Caco-2 (cell line): ENCODE data around the gene CDHR2. TPM values are rescaled to one million over a fixed set of nuclear protein-coding genes. Genes with fewer than 3 reads are reported as not detected.

Experiments used
- BruUV-seq: library from RNA; stranded (reverse); fragments of 400-500 nt; replicated peaks from 2 replicates; lab custom pipeline; 2021; lab: Mats Ljungman, UMichigan
- CTCF ChIA-PET: fragments of 300-600 bp; sonication (Branson Sonifier 250); formaldehyde crosslinking; loops from one replicate; lab custom pipeline; 2022; ENCODE audit warnings: antibody characterized with exemption; lab: Charles Lee
- POLR2A ChIA-PET: fragments of 300-600 bp; sonication (Branson Sonifier 250); formaldehyde crosslinking; loops from one replicate; lab custom pipeline; 2022; ENCODE audit warnings: antibody characterized with exemption; lab: Charles Lee
- DNase-seq, 2 experiments: peaks; one replicate each; pipeline versions ENCODE4 v3.0.0 to v3.0.0-alpha.2; 2020 to 2022
- H3K27me3 ChIP-seq: replicated peaks from 2 replicates; pipeline ENCODE4 v1.6.0; 2011; ENCODE audit warnings: low read length; ENCODE audit not compliant: control insufficient read depth, insufficient read depth
- H3K36me3 ChIP-seq: 2 replicates; pipeline ENCODE4 v1.5.1; 2011; ENCODE audit warnings: low read length; ENCODE audit not compliant: control insufficient read depth, insufficient read depth
- H3K4me1 ChIP-seq: fragments of 250-450 bp; sonication (Bioruptor Pico); 2 replicates; pipeline ENCODE4 v1.5.1; 2020; ENCODE audit warnings: mild to moderate bottlenecking
- H3K4me3 ChIP-seq: 2 replicates; pipeline ENCODE4 v1.5.1; 2011; ENCODE audit warnings: low read depth, mild to moderate bottlenecking, control low read depth, low read length
- H3K9me3 ChIP-seq: fragments of 250-450 bp; sonication (Bioruptor Pico); 2 replicates; pipeline ENCODE4 v1.5.1; 2020; ENCODE audit warnings: mild to moderate bottlenecking, moderate library complexity
- H3K27ac Mint-ChIP-seq: one replicate; pipeline ENCODE4 v1.8.0; 2022; ENCODE audit warnings: mixed read lengths; ENCODE audit not compliant: unreplicated experiment
- H3K27me3 Mint-ChIP-seq: one replicate; pipeline ENCODE4 v1.8.0; 2022; ENCODE audit warnings: mixed read lengths; ENCODE audit not compliant: insufficient read depth, unreplicated experiment
- H3K36me3 Mint-ChIP-seq: one replicate; pipeline ENCODE4 v1.8.0; 2022; ENCODE audit warnings: mild to moderate bottlenecking, mixed read lengths; ENCODE audit not compliant: insufficient read depth, unreplicated experiment
- H3K4me1 Mint-ChIP-seq: one replicate; pipeline ENCODE4 v1.8.0; 2022; ENCODE audit warnings: low read depth, mixed read lengths; ENCODE audit not compliant: unreplicated experiment
- H3K4me3 Mint-ChIP-seq: one replicate; pipeline ENCODE4 v1.8.0; 2022; ENCODE audit warnings: mild to moderate bottlenecking, moderate library complexity, mixed read lengths; ENCODE audit not compliant: unreplicated experiment
- H3K9me3 Mint-ChIP-seq: one replicate; pipeline ENCODE4 v1.8.0; 2022; ENCODE audit warnings: mixed read lengths; ENCODE audit not compliant: unreplicated experiment
- intact Hi-C: fragments of 100-400 bp; cut with micrococcal nuclease; formaldehyde crosslinking; loops from one replicate; pipeline ENCODE4 v1.10.0; 2022; ENCODE audit not compliant: unreplicated experiment
- total RNA-seq: library from RNA; stranded (reverse); gene quantifications from 2 replicates; pipeline ENCODE4 v1.2.3, GENCODE V29; 2022
- TF ChIP-seq, protein P1 (sequence below), 2 experiments: fragments of 200-600 bp in 1 of 2; IDR thresholded peaks; 1 replicate in 1 of 2; 2 replicates in 1 of 2; pipeline versions ENCODE4 v1.5.1 to v1.8.0; 2011 to 2022; ENCODE audit warnings: antibody characterized with exemption in 1 of 2, control low read depth in 1 of 2, inconsistent platforms in 1 of 2, low read depth in 1 of 2, low read length in 1 of 2, mild to moderate bottlenecking in 1 of 2, moderate library complexity in 1 of 2; ENCODE audit not compliant: insufficient read depth in 1 of 2, severe bottlenecking in 1 of 2, unreplicated experiment in 1 of 2

CDHR2 gene
- total RNA-seq, 1 experiment from 2014 or later, result 0.59 TPM

GRCh38 chr5:176620333-176620981, 71.3 kb downstream of the CDHR2 start:
- DNase-seq, result no peak
- ChIA-PET CTCF (no interaction called here), POLR2A (no interaction called here)
- H3K27ac Mint-ChIP-seq, result no peak overlapping the region
- Histone ChIP-seq H3K36me3 (no peaks in the 10 kb centered on the region), H3K27me3 (peaks cover 6% of the 10 kb centered on the region), H3K4me1 (peaks cover 6% of the 10 kb centered on the region; the same call in 1 of the 2 replicates), H3K4me3 (no peak overlapping the region), H3K9me3 (no peaks in the 10 kb centered on the region)
- TF ChIP-seq, protein P1, sequence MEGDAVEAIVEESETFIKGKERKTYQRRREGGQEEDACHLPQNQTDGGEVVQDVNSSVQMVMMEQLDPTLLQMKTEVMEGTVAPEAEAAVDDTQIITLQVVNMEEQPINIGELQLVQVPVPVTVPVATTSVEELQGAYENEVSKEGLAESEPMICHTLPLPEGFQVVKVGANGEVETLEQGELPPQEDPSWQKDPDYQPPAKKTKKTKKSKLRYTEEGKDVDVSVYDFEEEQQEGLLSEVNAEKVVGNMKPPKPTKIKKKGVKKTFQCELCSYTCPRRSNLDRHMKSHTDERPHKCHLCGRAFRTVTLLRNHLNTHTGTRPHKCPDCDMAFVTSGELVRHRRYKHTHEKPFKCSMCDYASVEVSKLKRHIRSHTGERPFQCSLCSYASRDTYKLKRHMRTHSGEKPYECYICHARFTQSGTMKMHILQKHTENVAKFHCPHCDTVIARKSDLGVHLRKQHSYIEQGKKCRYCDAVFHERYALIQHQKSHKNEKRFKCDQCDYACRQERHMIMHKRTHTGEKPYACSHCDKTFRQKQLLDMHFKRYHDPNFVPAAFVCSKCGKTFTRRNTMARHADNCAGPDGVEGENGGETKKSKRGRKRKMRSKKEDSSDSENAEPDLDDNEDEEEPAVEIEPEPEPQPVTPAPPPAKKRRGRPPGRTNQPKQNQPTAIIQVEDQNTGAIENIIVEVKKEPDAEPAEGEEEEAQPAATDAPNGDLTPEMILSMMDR (IDR thresholded peaks at IDR 0.05; ENCODE audit: insufficient read depth in 1 of 2, low read depth in 1 of 2, low read length in 1 of 2, severe bottlenecking in 1 of 2, unreplicated experiment in 1 of 2), result no peak
- peaks cover 27% of the 10 kb centered on the region for H3K27me3 Mint-ChIP-seq
- BruUV-seq, result no TSS peak
- intact Hi-C loops, result no loop called here
- no peaks in the 10 kb centered on the region for H3K36me3 Mint-ChIP-seq
- H3K4me1 Mint-ChIP-seq, result no peaks in the 10 kb centered on the region
- H3K9me3 Mint-ChIP-seq, result no peaks in the 10 kb centered on the region
- H3K4me3 Mint-ChIP-seq, result peak overlapping the region; percentile 60

GRCh38 chr5:176621661-176622079, 72.5 kb downstream of the CDHR2 start:
- BruUV-seq, result no TSS peak
- no peaks in the 10 kb centered on the region for H3K9me3 Mint-ChIP-seq

GRCh38 chr5:176624142-176624541, 75.0 kb downstream of the CDHR2 start:
- no peaks in the 10 kb centered on the region for H3K4me1 Mint-ChIP-seq
- H3K27me3 Mint-ChIP-seq, result peaks cover 34% of the 10 kb centered on the region
- no TSS peak for BruUV-seq
- intact Hi-C loops, result no loop called here
- H3K36me3 Mint-ChIP-seq, result no peaks in the 10 kb centered on the region
- ChIA-PET POLR2A (no interaction called here), CTCF (no interaction called here)
- H3K36me3 ChIP-seq, result no peaks in the 10 kb centered on the region
- peaks cover 9% of the 10 kb centered on the region for H3K27me3 ChIP-seq
- peaks cover 6% of the 10 kb centered on the region; the same call in 1 of the 2 replicates for H3K4me1 ChIP-seq
- H3K4me3 ChIP-seq, result no peak overlapping the region
- H3K4me3 Mint-ChIP-seq, result no peak overlapping the region
- DNase-seq, result no peak
- no peaks in the 10 kb centered on the region for H3K9me3 Mint-ChIP-seq
- H3K27ac Mint-ChIP-seq, result no peak overlapping the region
- TF ChIP-seq, protein P1 (IDR thresholded peaks at IDR 0.05; ENCODE audit: insufficient read depth in 1 of 2, low read depth in 1 of 2, low read length in 1 of 2, severe bottlenecking in 1 of 2, unreplicated experiment in 1 of 2), result no peak
- no peaks in the 10 kb centered on the region for H3K9me3 ChIP-seq

More at GRCh38 chr5:176621661-176622079, 72.5 kb downstream of the CDHR2 start:
- TF ChIP-seq, protein P1 (IDR thresholded peaks at IDR 0.05; ENCODE audit: insufficient read depth in 1 of 2, low read depth in 1 of 2, low read length in 1 of 2, severe bottlenecking in 1 of 2, unreplicated experiment in 1 of 2), result no peak
- Mint-ChIP-seq H3K36me3 (no peaks in the 10 kb centered on the region), H3K27ac (no peak overlapping the region), H3K4me1 (no peaks in the 10 kb centered on the region), H3K27me3 (peaks cover 27% of the 10 kb centered on the region), H3K4me3 (no peak overlapping the region)
- intact Hi-C loops, result no loop called here
- DNase-seq, result no peak
- H3K27me3 ChIP-seq, result peaks cover 7% of the 10 kb centered on the region
- H3K9me3 ChIP-seq, result no peaks in the 10 kb centered on the region
- H3K4me1 ChIP-seq, result peaks cover 6% of the 10 kb centered on the region; the same call in 1 of the 2 replicates
- no peak overlapping the region for H3K4me3 ChIP-seq
- no peaks in the 10 kb centered on the region for H3K36me3 ChIP-seq
- ChIA-PET POLR2A (no interaction called here), CTCF (no interaction called here)
